Endothelial cell of umbilical vein (primary cell): ENCODE results near the gene SH3RF3. TPM values are rescaled to one million over a fixed set of nuclear protein-coding genes. Genes with fewer than 3 reads are reported as not detected.

Source experiments
- BruUV-seq: library from RNA; stranded (reverse); fragments of 400-500 nt; replicated peaks from 2 replicates; lab custom pipeline; 2021; lab: Mats Ljungman, UMichigan
- CTCF ChIA-PET: fragments of 300-600, 350-600 bp; sonication (Branson Sonifier 250); formaldehyde crosslinking; loops from one replicate; lab custom pipeline; 2021; ENCODE audit warnings: antibody characterized with exemption, inconsistent platforms; lab: Charles Lee
- POLR2A ChIA-PET: fragments of 300-600, 350-600 bp; sonication (Branson Sonifier 250); formaldehyde crosslinking; loops from one replicate; lab custom pipeline; 2021; ENCODE audit warnings: antibody characterized with exemption, inconsistent platforms; lab: Charles Lee
- DNase-seq: peaks from one replicate; pipeline ENCODE4 v3.0.0-alpha.2; 2011; ENCODE audit warnings: low read depth, low spot score
- FAIRE-seq: peaks from 2 replicates; lab custom pipeline; 2011; peaks lifted over from hg19 to GRCh38; lab: Jason Lieb, UNC
- H2AFZ ChIP-seq: 2 replicates; pipeline ENCODE4 v1.6.0; 2012; ENCODE audit warnings: low read depth, low read length, control low read depth, inconsistent platforms
- H3K27ac ChIP-seq: 2 replicates; pipeline ENCODE4 v1.5.1; 2011; ENCODE audit warnings: low read depth, mild to moderate bottlenecking, control low read depth, low read length, moderate library complexity; ENCODE audit not compliant: insufficient read depth
- H3K27me3 ChIP-seq, 2 experiments: 2 replicates each; pipeline versions ENCODE4 v1.6.0 to v1.6.1; 2011; ENCODE audit warnings: low read length in 2 of 2, mixed read lengths in 1 of 2; ENCODE audit not compliant: control insufficient read depth in 2 of 2, insufficient read depth in 2 of 2
- H3K36me3 ChIP-seq, 2 experiments: 2 replicates in 1 of 2; 3 replicates in 1 of 2; pipeline ENCODE4 v1.5.1; 2011; ENCODE audit warnings: low read length in 2 of 2, mild to moderate bottlenecking in 1 of 2, moderate library complexity in 1 of 2; ENCODE audit not compliant: control insufficient read depth in 2 of 2, insufficient read depth in 2 of 2; ENCODE audit errors: extremely low read depth in 1 of 2
- H3K4me1 ChIP-seq: 3 replicates; pipeline ENCODE4 v1.5.1; 2011; ENCODE audit warnings: mild to moderate bottlenecking, low read length; ENCODE audit not compliant: control insufficient read depth, insufficient read depth; ENCODE audit errors: extremely low read depth
- H3K4me2 ChIP-seq: 2 replicates; pipeline ENCODE4 v1.6.1; 2011; ENCODE audit warnings: low read length, control low read depth, mixed read lengths; ENCODE audit not compliant: insufficient read depth
- H3K4me3 ChIP-seq, 3 experiments: fragments of 200-600 bp in 1 of 3; sonication (generic), shearing (Covaris generic) in 1 of 3; replicated peaks in 1 of 3; 2 replicates each; pipeline ENCODE4 v1.5.1; 2011 to 2016; ENCODE audit warnings: control low read depth in 3 of 3, low read length in 3 of 3, mild to moderate bottlenecking in 2 of 3, inconsistent platforms in 1 of 3, low read depth in 1 of 3, moderate library complexity in 1 of 3; ENCODE audit not compliant: insufficient read depth in 1 of 3
- H3K79me2 ChIP-seq: 2 replicates; pipeline ENCODE4 v1.6.0; 2012; ENCODE audit warnings: low read length, inconsistent platforms; ENCODE audit not compliant: control insufficient read depth, insufficient read depth
- H3K9ac ChIP-seq: replicated peaks from 2 replicates; pipeline ENCODE3; 2011; ENCODE audit warnings: low read length, control low read depth; ENCODE audit not compliant: insufficient read depth; ENCODE audit errors: extremely low read depth
- H3K9me1 ChIP-seq: replicated peaks from 3 replicates; pipeline ENCODE4 v1.6.0; 2011; ENCODE audit warnings: mild to moderate bottlenecking, low read length; ENCODE audit not compliant: control insufficient read depth, insufficient read depth; ENCODE audit errors: extremely low read depth
- H3K9me3 ChIP-seq: replicated peaks from 2 replicates; pipeline ENCODE4 v1.5.1; 2012; ENCODE audit warnings: low read length, inconsistent platforms; ENCODE audit not compliant: control insufficient read depth, insufficient read depth
- H4K20me1 ChIP-seq: replicated peaks from 2 replicates; pipeline ENCODE3; 2011; ENCODE audit warnings: mild to moderate bottlenecking, low read length; ENCODE audit not compliant: control insufficient read depth, insufficient read depth; ENCODE audit errors: extremely low read depth
- EZH2 ChIP-seq: IDR thresholded peaks from 2 replicates; pipeline ENCODE4 v1.6.1; 2012; ENCODE audit warnings: borderline replicate concordance, low read depth, mild to moderate bottlenecking, moderate library complexity, low read length, inconsistent platforms; ENCODE audit not compliant: severe bottlenecking
- FOS ChIP-seq: IDR thresholded peaks from 2 replicates; pipeline ENCODE4 v1.6.1; 2011; ENCODE audit warnings: mild to moderate bottlenecking, low read length, moderate library complexity, borderline replicate concordance; ENCODE audit not compliant: insufficient read depth
- GATA2 ChIP-seq: IDR thresholded peaks from 2 replicates; pipeline ENCODE4 v1.7.0; 2011; ENCODE audit warnings: low read depth, mild to moderate bottlenecking, moderate library complexity, mixed read lengths, low read length; ENCODE audit not compliant: insufficient read length, insufficient read depth
- MYC ChIP-seq: IDR thresholded peaks from one replicate; pipeline ENCODE4 v1.6.1; 2011; ENCODE audit warnings: mild to moderate bottlenecking, low read depth, low read length
- POLR2AphosphoS5 ChIP-seq: IDR thresholded peaks from 2 replicates; pipeline ENCODE4 v1.6.1; 2012; ENCODE audit warnings: low read depth, mild to moderate bottlenecking, control low read depth, low read length, moderate library complexity; ENCODE audit not compliant: insufficient read depth
- dilution Hi-C: fragments of 300-500 bp; cut with MboI; formaldehyde crosslinking; loops from one replicate; pipeline ENCODE4 v1.15.0; 2019; ENCODE audit warnings: low sequenced_read_pairs; ENCODE audit not compliant: extremely low pct_ligation_motif_present
- intact Hi-C: fragments of 100-400 bp; cut with micrococcal nuclease; formaldehyde crosslinking; loops from one replicate; pipeline ENCODE4 v1.10.0; 2022
- polyA plus RNA-seq, 4 experiments: library from polyadenylated mRNA; depleted of rRNA in 3 of 4; stranded (reverse) in 3 of 4; unstranded in 1 of 4; fragments of >200 nt; gene quantifications; 2 replicates each; pipeline versions ENCODE4 v1.2.1 to v1.2.3, GENCODE V29; 2011 to 2012; ENCODE audit warnings: missing spikeins in 1 of 4
- total RNA-seq: library from RNA; stranded (reverse); gene quantifications from 2 replicates; pipeline ENCODE4 v1.2.3, GENCODE V29; 2021
- TF ChIP-seq, protein P1 (sequence below), 2 donors: IDR thresholded peaks; 1 replicate in 1 of 2; 2 replicates in 1 of 2; pipeline ENCODE4 v1.5.1; 2011; ENCODE audit warnings: low read length in 2 of 2, mild to moderate bottlenecking in 2 of 2, moderate library complexity in 2 of 2, control low read depth in 1 of 2, inconsistent platforms in 1 of 2, low read depth in 1 of 2; ENCODE audit not compliant: insufficient read depth in 1 of 2; ENCODE audit errors: extremely low read depth in 1 of 2
- TF ChIP-seq, protein P2 (sequence below): IDR thresholded peaks from 2 replicates; pipeline ENCODE4 v1.6.1; 2011; ENCODE audit not compliant: insufficient read depth, insufficient read length

SH3RF3 gene
- total and polyA plus RNA-seq, 2 donors (not counting 3 experiments of a cell fraction or from before 2014, with no cell fraction given): 3.8 to 14.7 TPM

GRCh38 chr2:109442715-109443319 is 313.8 kb downstream of the SH3RF3 start:
- DNase-seq (no peak), FAIRE-seq (no peak)
- no peak overlapping the region for H2AFZ ChIP-seq
- H3K9me3 ChIP-seq: no peaks in the 10 kb centered on the region
- no peak overlapping the region for H3K9ac ChIP-seq
- H3K9me1 ChIP-seq: no peaks in the 10 kb centered on the region
- no peaks in the 10 kb centered on the region for H4K20me1 ChIP-seq
- H3K36me3 ChIP-seq: peaks cover 0 to 3% of the 10 kb centered on the region in 2 experiments
- no peaks in the 10 kb centered on the region for H3K27me3 ChIP-seq
- H3K27ac ChIP-seq: no peak overlapping the region
- H3K4me3 ChIP-seq: no peak overlapping the region
- POLR2A ChIA-PET: no interaction called here
- no peaks in the 10 kb centered on the region for H3K4me1 ChIP-seq
- no peaks in the 10 kb centered on the region for H3K79me2 ChIP-seq
- no peak overlapping the region for H3K4me2 ChIP-seq
- BruUV-seq: no TSS peak
- TF ChIP-seq, protein P1, sequence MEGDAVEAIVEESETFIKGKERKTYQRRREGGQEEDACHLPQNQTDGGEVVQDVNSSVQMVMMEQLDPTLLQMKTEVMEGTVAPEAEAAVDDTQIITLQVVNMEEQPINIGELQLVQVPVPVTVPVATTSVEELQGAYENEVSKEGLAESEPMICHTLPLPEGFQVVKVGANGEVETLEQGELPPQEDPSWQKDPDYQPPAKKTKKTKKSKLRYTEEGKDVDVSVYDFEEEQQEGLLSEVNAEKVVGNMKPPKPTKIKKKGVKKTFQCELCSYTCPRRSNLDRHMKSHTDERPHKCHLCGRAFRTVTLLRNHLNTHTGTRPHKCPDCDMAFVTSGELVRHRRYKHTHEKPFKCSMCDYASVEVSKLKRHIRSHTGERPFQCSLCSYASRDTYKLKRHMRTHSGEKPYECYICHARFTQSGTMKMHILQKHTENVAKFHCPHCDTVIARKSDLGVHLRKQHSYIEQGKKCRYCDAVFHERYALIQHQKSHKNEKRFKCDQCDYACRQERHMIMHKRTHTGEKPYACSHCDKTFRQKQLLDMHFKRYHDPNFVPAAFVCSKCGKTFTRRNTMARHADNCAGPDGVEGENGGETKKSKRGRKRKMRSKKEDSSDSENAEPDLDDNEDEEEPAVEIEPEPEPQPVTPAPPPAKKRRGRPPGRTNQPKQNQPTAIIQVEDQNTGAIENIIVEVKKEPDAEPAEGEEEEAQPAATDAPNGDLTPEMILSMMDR (IDR thresholded peaks at IDR 0.05; ENCODE audit: extremely low read depth in 1 of 2, insufficient read depth in 1 of 2, low read depth in 1 of 2, low read length in 2 of 2): no peak
- CTCF ChIA-PET: interaction anchor here (0.7 to 1.2 kb wide), 2 partner anchors 28 to 67 kb away, joined by 3 to 4 read pairs; no protein-coding TSS in a partner anchor
- intact Hi-C loops (no loop called here), dilution Hi-C loops (no loop called here)

GRCh38 chr2:109444916-109445315 is 315.9 kb downstream of the SH3RF3 start:
- Histone ChIP-seq H3K9me1 (no peaks in the 10 kb centered on the region), H3K79me2 (no peaks in the 10 kb centered on the region), H3K27ac (no peak overlapping the region), H3K4me1 (no peaks in the 10 kb centered on the region), H3K9ac (no peak overlapping the region), H2AFZ (no peak overlapping the region), H4K20me1 (no peaks in the 10 kb centered on the region), H3K27me3 (no peaks in the 10 kb centered on the region), H3K9me3 (no peaks in the 10 kb centered on the region), H3K4me2 (no peak overlapping the region), H3K4me3 (no peak overlapping the region), H3K36me3 (no peaks in the 10 kb centered on the region)
- no TSS peak for BruUV-seq
- dilution Hi-C loops (no loop called here), intact Hi-C loops (no loop called here)
- DNase-seq (no peak), FAIRE-seq (no peak)
- TF ChIP-seq POLR2AphosphoS5 (no peak), EZH2 (no peak), MYC (no peak), GATA2 (no peak), FOS (no peak)
- TF ChIP-seq, protein P2, sequence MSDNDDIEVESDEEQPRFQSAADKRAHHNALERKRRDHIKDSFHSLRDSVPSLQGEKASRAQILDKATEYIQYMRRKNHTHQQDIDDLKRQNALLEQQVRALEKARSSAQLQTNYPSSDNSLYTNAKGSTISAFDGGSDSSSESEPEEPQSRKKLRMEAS: no peak
- TF ChIP-seq, protein P1 (IDR thresholded peaks at IDR 0.05; ENCODE audit: extremely low read depth in 1 of 2, insufficient read depth in 1 of 2, low read depth in 1 of 2, low read length in 2 of 2): no peak
- ChIA-PET CTCF (no interaction called here), POLR2A (no interaction called here)
